GM12892 (cell line): Measurements from ENCODE around the gene ZNF138.

ENCODE experiments used
- POLR2A ChIP-seq: IDR thresholded peaks from 2 replicates; pipeline ENCODE4 v1.6.1; 2011; ENCODE audit warnings: low read depth, low read length, control low read depth
- POLR2AphosphoS5 ChIP-seq: IDR thresholded peaks from 2 replicates; pipeline ENCODE4 v1.6.1; 2011; ENCODE audit warnings: low read depth, low read length, control low read depth
- TAF1 ChIP-seq: IDR thresholded peaks from 2 replicates; pipeline ENCODE4 v1.6.1; 2011; ENCODE audit warnings: low read depth, mild to moderate bottlenecking, control low read depth, low read length, borderline replicate concordance

- TF ChIP-seq TAF1: no peak
- no peak for TF ChIP-seq POLR2A
- TF ChIP-seq POLR2AphosphoS5: no peak
Observed at GRCh38 chr7:64880322-64881297, 86.4 kb downstream of the ZNF138 start.
